Hindlimb muscle (tissue), 1 donor: ENCODE results near the gene PRKG1. TPM values are rescaled to one million over a fixed set of nuclear protein-coding genes. Genes with fewer than 3 reads are reported as not detected.

ENCODE experiments used
- DNase-seq: peaks from one replicate; pipeline ENCODE4 v3.0.0-alpha.2; 2013
- polyA plus RNA-seq: library from polyadenylated mRNA; unstranded; fragments of 120-200 nt; gene quantifications from one replicate; pipeline ENCODE4 v1.2.1, GENCODE V29; 2013; ENCODE audit not compliant: insufficient read length

PRKG1 gene
- polyA plus RNA-seq, 1 donor = 35.5 TPM

DNA sequence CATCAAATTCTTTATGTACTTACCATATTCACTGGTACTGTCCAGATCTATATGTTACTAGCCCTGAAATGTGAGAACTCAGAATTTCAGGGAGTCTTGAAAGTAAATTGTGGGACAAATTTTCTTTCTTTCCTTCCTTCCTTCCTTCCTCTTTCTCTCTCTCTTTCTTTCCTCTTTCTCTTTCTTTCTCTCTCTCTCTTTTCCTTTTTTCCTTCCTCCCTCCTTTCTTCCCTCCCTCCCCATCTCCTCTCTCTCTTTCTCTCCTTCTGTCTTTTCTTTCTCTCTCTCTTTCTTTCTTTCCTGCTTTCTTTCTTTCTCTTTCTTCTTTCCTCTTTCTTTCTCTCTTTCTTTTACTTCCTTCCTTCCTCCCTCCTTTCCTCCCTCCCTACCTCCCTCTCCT, 882.5 kb downstream of the PRKG1 start:
- DNase-seq = no peak

DNA sequence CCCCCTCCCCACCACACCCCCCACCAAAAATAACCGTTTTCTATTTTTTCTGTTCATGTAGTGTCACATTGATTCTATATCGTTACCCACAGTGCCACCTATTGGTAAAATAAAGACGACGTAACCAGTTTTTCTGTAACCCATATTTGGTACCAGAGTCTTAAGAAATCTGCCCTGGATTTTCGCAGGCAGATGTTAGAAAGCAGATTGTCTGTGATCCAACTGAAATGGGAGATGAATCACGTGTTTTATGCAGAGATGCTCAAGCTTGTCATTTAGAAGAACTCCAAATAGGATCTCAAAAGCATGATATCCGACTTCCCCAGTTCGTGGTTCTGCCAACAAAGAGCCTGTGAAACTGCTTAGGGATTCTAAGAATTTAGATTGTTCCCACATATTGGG, 886.2 kb downstream of the PRKG1 start:
- peak; percentile 62 for DNase-seq

DNA sequence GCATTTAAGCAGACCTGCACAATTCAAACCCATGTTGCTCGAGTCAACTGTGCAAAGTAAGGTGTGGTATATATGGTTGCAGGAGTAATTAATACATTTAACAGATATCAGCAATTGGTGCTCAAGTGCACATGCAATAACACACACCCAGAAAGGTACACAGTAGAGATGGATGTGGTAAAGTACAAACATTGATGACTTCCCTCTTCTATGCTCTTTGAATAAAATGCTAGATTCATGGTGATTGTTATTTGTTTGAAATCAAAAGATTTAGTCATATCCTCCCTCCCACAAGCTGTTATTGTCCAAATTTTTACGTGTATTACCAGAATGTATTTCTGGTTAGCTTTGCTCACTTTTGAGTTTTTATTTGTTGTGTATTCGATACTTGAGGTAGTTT, 887.1 kb downstream of the PRKG1 start:
- no peak for DNase-seq

DNA sequence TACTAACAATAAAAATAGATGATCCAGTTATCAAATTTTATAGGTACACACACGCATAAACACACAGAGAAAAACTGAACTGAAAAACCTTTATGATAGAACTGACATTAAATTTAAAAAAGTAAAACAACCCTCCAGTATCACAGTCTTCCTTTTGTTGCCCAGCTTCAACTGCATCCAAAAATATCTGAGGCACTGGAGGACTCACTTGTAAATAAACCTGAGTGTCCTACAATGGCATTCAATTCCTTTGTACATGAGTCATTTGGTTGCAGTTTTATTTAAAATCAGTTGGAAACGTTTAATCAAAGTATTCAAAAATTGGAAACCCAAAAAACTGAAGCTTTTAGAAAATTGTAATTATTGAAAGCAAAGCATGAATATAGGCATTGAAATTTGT, 890.3 kb downstream of the PRKG1 start:
- DNase-seq = no peak

DNA sequence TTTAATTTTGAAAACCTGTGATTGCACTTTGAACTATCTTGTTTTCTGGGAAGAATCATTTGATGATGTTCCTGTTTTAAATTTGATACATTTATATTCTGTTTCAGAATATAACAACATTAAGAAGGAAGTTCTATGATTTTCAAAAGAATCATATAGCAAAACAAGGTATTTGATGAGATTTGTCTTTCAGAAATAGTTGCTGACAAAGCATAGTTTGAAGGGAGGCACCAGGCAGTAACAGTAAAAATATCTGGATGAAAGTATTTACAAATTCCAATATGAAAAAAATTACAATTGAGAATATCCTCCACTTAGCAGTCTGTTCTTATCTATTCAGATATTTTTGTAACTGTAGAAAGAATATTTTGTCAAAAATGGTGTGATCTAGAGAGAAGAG, 891.2 kb downstream of the PRKG1 start:
- DNase-seq = no peak

DNA sequence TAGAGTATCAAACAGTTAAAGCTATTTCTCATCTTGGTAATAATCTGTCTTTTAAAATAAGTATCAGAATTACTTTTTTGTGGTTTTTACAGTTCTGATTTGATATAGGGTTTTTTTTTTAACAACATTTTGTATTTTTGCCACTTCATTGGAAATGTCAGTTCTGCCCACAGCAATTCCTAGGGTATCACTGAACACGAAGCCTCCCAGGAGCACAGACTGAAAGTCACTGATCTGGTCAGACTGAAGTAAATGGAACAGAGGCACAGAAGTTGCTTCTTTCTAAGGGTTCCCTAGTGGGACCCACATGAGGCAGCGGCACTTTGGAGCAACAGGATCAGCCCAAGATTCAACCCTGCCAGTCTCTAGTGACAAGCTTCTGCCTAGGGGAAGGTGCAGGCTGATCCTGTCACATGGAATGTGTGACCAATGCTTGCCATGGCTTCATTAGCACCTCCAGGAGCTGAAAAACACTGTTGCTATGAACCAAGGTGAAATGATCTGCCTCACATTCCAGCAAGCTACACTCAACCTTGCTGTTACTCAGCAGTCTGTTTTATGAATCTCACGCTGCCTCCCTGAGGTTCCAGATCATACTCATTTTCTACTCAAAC, 898.6 kb downstream of the PRKG1 start:
- DNase-seq = no peak

DNA sequence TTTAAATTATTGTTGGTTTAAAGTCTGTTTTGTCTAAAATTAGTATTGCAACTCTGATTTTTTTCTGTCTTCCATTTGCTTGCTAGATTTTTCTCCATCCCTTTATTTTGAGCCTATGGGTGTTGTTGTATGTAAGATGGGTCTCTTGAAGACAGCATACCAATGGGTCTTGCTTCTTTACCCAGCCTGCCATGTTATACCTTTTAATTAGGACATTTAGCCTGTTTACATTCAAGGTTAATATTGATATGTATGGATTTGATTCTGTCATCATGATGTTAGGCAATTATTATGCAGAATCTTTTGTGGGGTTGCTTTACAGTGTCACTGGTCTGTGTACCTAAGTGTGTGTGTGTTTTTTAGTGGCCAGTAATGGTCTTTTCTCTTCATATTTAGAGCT, 906.5 kb downstream of the PRKG1 start:
- DNase-seq = no peak

DNA sequence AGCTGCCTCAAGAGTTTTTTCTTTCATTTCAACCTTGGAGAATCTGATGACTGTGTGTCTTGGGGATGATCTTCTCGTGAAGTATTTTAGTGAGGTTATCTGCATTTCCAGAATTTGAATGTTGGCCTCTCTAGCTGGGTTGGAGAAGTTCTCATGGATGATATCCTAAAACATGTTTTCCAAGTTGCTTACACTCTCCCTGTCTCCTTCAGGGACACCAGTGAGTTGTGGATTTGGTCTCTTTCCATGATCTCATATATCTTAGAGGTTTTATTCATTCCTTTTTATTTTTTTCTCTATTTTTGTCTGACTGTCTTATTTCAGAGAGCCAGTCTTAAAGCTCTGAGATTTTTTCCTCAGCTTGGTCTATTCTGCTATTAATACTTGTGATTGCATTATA, 907.4 kb downstream of the PRKG1 start:
- no peak for DNase-seq

DNA sequence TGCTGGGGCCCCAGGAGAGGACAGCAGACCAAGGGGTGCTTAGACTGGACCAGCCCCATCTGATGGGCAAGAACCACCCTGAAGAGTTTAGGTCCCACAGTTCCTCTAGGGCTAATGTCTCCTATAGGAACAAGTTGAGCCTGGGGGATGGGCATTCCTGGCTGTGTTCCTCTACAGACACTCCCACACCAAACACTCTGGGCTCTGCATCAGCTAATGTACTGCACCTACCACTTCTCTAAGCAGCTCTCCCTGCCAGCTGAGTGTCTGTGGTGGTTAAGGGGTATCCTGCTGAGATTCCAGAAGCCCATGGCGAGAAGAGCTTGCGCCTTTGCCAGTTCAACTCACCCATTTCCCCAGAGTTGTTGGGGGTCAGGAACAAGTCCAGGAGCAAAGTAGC, 909.2 kb downstream of the PRKG1 start:
- no peak for DNase-seq

DNA sequence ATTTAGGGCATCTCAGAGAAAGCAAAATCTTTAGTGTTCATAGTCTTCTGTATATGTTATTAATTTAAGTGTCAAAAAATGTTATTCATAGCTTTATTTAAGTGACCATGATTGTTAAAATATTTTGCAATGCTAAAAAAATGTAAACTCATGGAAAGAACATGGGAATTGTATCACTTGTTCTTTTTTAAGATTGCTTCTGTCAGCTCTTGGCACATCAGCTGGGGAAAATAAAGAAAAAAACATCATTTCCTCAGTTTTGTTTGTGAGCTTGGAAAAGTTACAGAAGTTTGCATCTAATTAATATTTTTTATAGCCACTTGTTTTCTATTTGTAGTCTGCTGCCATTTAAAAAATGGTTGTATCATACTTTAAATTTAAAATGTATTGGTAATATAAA, 911.0 kb downstream of the PRKG1 start:
- no peak for DNase-seq

DNA sequence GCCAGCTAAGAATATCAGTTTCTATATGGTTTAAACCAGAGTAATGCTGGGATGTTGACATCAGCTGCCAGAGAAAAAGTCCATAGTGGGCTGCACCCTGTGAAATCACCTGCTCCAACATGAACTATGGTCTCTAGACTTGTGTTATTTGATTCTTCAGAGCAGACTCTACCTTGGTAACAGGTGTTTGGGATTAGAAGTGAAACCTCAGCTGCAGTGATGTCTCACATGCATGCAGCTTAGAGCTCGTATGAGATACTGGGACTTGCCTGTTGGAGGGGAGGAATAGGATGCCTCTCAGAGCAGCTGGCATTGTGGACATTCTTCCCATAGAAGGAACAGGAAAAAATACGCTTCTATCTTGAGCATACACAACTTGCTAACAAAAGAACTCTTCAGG, 912.2 kb downstream of the PRKG1 start:
- DNase-seq = no peak

DNA sequence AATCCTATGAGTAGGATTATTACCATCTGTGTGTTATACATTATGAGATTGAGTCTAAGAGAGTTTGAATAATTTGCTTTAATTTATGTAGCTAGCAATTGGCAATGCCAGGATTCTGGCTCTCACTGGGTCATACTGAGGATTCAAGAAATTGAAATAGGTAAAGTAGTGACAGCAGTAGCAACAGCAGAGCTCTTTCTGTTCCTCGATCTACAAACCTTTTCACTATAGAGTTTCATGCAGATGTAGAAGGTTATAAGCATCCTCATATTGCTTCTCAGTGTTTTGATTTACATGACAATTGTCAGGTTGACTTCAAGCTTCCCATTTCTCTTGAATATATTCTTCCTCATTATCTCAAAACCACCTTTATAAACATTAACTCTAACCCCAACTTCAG, 919.2 kb downstream of the PRKG1 start:
- no peak for DNase-seq

DNA sequence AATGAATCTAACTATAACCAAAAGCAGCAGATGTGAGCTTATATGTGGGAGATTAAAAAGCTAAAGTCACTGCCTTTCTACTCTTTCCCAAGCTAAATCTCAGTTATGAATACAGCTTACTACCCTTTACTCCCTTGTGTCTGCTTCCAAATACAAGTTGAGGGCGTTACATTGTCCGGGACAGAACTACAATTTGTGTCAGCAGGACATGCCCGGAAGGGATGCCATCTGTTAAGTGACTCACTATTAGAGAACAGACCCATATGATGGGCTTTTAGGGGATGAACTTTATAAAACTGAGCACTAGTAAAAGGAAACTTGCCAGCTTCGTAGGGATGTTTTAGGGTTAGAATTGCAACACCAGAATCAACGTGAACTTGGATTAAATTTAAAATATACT, 924.8 kb downstream of the PRKG1 start:
- no peak for DNase-seq

DNA sequence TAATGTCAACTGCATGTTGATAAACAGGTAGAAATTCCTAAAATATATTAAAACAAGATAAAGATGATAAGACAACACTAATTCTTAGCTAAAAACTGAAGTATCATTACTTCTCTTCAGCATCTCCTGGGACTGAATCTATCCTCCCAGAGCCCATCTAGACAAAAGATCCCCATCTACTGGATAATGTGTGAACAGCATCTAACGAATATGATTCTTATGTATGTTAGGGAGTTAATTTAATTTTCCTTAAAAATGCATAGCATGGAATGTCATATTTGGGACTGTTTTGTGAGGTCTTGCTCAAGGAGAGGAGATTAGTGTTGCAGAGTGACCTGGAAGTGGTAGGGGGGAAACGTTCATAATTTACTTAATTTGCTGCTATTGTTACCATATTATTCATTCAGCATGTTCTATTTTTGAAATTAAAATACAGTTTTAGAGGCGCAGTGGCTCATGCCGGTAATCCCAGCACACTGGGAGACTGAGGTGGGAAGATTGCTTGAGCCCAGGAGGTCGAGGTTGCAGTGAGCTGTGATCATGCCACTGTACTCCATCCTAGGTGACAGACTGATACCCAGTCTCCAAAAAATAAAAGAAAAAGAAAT, 930.2 kb downstream of the PRKG1 start:
- DNase-seq = peak; percentile 29

DNA sequence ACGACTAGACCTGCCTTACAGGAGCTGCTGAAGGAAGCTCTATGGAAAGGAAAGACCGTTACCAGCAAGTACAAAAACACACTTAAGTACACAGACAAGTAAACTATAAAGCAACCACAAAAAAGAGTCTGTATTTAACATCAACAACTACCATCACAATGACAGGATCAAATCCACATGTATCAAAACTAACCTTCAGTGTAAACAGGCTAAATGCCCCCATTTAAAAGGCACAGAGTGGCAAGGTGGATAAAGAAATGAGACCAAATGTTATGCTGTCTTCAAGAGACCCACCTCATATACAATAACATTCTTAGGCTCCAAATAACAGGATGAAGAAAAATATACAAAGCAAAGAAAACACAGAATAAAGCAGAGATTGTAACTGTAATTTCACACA, 932.8 kb downstream of the PRKG1 start:
- DNase-seq = no peak

DNA sequence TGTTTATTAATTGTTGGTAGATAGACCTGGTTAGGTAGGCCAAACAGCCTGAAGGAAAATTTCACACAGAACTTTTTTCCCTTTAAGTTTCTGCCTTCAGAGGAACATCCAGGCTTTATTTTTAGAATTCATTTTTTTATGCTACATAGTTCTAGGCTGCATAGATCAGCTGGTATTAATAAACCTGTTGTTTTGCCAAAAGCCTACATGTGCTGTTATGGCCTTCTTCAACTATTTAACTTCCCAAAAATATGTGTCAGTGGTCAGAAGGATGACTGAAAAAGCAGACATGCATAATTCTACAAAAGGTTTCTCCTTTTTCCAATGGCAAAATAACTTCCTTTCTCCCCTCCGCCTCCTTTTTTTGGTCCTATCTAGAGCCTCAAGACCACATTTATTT, 936.8 kb downstream of the PRKG1 start:
- DNase-seq = peak; percentile 14

DNA sequence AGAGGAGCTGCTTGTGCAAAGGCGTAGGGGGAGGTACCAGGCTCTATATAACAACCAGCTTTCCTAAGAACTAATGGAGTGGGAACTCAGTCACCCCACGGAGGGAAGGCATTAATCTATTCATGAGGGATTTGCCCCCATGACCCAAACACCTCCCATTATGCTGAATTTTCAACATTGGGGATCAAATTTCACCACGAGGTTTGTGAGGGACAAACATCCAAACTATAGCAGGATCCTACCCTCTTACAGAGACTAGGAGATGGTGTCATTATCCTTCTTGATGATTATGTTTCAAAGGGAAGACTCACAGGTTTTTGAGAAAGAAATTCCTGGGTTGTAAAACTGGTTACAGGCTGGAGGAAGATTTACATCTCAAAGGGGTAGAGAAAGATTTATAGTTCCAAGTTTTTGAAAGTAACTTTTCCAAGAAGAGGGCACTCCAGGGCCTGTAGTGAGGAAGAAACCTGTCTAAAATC, 944.8 kb downstream of the PRKG1 start:
- DNase-seq = no peak

DNA sequence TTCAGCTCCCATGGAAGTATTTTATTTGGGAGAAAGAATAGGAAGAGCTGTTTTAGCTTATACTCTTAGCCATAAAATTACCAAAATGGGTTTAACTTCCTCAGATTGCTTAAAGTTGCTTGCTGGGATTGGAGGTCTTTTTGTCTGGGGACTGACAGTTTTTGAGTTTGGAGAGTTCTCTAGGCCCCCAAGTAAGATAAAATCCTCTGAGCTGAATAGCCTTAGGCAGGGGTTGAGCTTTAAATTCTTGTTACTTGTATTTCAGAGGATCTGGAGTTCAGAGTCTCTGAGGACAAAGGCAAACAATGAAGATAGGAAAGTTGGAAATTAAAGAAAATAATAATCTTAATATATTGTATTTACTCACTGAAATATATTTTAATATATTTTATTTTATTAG, 945.4 kb downstream of the PRKG1 start:
- no peak for DNase-seq

DNA sequence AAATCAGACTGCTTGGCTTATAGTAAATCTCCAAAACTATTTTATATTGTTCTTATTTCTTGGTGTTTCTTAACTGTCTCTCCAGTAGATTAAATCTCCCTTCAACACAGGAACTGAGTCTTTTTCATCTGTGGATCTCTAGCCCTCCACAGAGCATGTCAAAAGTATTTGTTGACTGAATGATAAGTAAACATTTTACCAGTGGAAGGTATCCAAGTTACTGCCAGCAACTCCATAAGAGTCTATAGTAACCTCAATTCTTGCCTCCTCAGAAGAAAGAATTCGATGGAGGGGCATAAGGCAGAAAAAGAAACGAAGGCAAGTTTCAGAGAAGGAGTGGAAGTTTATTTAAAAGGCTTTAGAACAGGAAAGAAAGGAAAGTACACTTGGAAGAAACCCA, 945.9 kb downstream of the PRKG1 start:
- DNase-seq = no peak

DNA sequence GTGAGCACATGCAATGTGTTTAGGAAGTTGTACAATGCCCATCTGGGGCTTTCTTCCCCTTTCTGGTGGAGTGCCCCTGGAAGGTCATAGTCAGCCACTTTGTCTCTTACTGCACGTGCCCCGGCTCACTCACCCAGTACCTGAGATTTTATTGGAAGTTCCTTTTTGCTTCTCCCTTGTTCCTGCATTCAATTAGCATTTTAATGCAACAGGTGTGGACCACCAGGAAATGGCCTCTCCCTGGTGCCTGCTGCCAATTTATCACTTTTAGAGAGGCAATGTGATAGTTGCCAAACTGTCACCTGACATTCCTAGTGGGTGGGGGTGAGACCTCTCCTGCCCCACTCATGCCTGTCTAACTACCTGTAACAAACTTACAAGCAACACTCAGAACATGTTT, 946.4 kb downstream of the PRKG1 start:
- DNase-seq = no peak

DNA sequence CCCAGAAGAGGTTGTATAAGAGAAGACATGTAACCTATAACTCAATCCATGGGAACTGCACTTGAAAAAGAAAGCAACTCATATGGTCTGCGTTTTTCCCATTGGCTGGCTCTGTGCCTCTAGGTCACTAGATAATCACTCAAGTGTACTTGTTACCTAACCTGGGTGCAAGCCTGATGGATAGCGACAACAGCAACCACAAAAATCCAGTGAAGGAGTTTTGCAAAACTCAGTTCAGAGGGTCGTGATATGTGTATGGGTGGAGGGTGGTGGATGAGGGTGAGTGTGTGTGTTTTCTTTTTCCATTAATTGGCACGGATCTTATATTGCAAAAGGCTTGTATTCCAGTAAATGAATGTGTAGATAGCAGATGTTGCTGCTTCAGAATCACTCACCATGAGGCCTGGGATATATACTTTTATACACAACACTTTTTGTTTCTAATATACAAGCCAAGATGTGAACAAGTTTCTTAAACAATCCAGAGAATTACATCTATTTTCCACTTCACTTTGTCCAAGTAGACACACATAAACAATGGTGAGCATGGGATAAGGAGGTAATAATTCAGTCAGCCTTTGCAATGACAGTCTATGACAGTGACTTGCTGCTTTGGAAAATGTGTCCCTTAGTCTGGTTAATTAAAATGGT, 952.9 kb downstream of the PRKG1 start:
- no peak for DNase-seq

DNA sequence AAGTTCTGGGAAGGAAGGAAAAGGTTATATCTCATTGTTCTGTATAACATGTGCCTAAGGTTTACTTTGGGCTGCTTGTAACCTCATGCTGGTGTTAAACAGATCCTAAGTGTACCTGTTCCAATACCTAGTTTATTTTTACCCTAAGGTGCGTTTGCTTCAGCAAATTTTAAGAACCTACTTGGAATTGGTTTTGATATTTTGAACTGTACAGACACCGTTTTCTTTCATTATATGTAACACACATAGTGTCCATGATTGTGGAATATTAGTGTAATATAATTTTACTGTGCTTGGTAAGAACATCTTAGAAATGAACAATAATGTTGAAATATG, 954.2 kb downstream of the PRKG1 start:
- no peak for DNase-seq

DNA sequence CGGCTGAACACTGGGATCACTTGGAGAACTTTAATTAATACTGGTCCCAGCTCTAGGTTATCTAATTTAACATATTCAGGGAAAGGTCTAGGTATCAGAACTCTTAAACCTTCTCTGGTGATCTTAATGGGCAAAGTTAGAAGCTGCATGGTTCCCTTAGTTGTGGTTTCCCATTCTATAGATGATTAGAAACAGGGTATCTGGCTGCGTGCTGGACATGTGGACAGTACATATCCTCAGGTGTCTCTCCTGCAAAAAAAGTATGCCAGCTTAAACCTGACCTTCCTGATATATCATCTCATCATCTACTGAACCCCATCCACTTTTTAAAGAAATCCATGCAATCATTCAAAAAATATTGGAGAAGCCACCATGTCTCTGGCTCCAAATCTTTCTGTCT, 955.3 kb downstream of the PRKG1 start:
- no peak for DNase-seq

DNA sequence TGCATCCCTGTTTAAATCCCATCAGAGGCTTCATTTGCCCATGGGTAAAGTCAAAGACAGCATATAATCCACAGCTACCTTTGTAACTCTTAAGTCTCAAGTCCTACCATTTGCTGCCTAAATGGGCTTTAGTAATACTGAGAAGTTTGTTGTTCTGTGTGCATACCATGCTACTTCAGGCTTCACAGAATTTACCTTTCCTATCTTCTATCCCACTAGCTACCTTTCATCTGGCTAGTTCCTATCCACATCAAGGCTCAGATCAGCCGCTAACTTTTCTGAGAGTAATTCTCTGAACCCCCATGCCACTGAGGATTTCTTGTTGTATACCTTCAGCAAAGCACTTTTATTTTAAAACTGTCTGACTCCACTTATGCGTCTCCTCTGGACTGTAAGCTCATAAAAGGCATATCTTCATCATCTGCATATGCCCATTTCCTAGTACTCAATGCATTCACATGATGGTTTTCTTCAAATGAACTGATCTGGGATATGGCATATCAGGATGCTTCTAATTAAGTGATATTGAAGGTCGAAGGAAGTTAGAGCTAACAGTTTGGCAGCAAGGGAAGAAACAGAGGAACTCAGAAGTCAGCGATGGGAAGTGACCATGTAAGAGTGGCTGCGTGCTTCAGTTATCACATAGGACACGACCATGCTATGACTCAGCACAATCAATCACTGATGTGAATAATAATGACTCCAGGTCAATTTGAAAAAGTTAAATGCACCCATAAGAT, 955.9 kb downstream of the PRKG1 start:
- DNase-seq = no peak
